DMS79 (cell line): ENCODE measurements around the gene ZKSCAN4.

Experiments
- DNase-seq: peaks from one replicate; lab custom pipeline; 2025; lab: John Stamatoyannopoulos, UW

Gene ZKSCAN4

GRCh38 chr6:28208111-28208659, 43.9 kb downstream of the ZKSCAN4 start:
- DNase-seq = no peak

DNA sequence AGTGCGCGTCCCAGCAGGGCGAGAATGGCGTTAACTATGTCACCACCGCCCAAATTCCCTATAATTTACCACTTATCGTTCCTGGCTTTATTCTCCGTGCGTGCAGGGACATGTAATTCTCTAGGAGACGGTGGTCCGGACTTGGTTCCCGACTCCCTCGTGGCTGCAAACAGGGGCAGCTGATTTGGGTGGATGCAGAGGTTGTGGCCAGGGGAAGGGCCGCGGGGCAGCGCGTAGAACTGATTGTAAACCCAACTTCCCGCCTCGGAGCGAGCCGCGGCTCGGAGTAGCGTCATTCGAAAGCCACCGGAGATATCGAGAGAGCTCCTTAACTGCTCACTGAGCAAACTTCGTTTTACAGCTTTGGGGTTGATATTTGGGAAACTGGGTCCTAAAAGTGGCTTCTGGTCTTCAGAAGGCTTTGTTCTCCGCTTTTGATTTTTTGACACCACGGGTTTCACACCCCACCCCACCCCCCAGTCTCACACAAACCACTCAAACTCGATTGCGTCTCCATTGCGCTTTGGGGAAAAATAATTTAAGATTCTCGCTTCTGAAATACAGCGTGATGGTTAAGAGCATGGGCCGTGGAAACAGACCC, 44.5 kb downstream of the ZKSCAN4 start:
- DNase-seq = no peak

- DNase-seq = no peak
Measured at GRCh38 chr6:28206928-28207509, 45.0 kb downstream of the ZKSCAN4 start.

DNA sequence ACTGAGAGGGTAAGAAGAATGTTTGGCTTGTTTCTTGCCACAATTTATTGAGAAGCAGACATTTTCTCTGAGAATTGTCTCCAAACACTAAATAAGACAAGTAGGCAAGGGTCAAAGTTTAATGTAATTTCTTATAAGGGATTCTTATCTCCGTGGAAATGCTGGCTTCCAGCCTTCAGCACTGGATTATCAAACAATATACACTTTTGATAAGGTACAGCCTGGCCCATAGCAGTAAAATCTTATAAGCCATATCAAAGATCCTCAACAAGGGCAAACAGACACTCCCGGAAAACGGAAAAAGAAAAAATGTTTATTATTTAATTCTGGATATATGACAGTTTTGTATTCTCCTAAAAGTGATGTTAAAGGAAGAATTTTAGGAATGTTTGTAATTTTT, 45.5 kb downstream of the ZKSCAN4 start:
- DNase-seq = no peak

- DNase-seq = no peak
Measured at GRCh38 chr6:28205879-28206278, 46.2 kb downstream of the ZKSCAN4 start.

- DNase-seq = no peak
Measured at GRCh38 chr6:28203201-28203600, 48.9 kb downstream of the ZKSCAN4 start.

DNA sequence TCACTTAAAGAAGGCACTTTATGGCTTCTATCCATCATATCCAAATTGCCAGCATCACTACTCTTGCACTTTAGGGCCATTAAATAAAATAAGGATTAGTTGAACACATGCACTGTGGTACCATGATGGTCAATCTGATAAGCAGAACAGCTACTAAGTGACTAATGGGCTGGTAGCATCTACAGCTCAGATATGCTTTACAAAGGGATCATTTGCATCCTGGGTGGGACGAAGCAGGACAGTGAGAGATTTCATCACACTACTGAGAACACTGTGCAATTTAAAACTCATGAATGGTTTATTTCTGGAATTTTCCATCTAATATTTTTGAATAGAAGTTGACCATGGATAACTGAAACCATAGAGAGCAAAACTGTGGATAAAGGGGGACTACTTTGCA, 52.0 kb downstream of the ZKSCAN4 start:
- DNase-seq = no peak
